Neural crest cell (in vitro differentiated cells): ENCODE results near the gene CST3. TPM values are rescaled to one million over a fixed set of nuclear protein-coding genes. Genes with fewer than 3 reads are reported as not detected.
A peak's percentile ranks its signal among the peaks of the same experiment; 100 is the strongest.

Source experiments
- DNase-seq: peaks from one replicate; pipeline ENCODE4 v3.0.0; 2021; ENCODE audit warnings: low read depth, mixed read lengths, low spot score
- H3K27ac Mint-ChIP-seq: one replicate; pipeline ENCODE4 v1.8.0; 2021; ENCODE audit warnings: mild to moderate bottlenecking, mixed read lengths; ENCODE audit not compliant: unreplicated experiment
- H3K27me3 Mint-ChIP-seq: 2 replicates; pipeline ENCODE4 v1.8.0; 2021; ENCODE audit warnings: low read depth, mild to moderate bottlenecking, mixed read lengths
- H3K36me3 Mint-ChIP-seq: 2 replicates; pipeline ENCODE4 v1.8.0; 2021; ENCODE audit warnings: low read depth, mild to moderate bottlenecking, mixed read lengths
- H3K4me1 Mint-ChIP-seq: 2 replicates; pipeline ENCODE4 v1.8.0; 2021; ENCODE audit warnings: mixed read lengths
- H3K4me3 Mint-ChIP-seq: one replicate; pipeline ENCODE4 v1.8.0; 2021; ENCODE audit warnings: mild to moderate bottlenecking, mixed read lengths
- H3K9me3 Mint-ChIP-seq: 2 replicates; pipeline ENCODE4 v1.8.0; 2021; ENCODE audit warnings: mixed read lengths
- total RNA-seq: library from RNA; stranded (reverse); gene quantifications from 2 replicates; pipeline ENCODE4 v1.2.1, GENCODE V29; 2021
- TF ChIP-seq, protein P1 (sequence below): fragments of 200-600 bp; sonication (generic); conservative IDR thresholded peaks from 2 replicates; pipeline ENCODE4 v1.5.0; 2021; ENCODE audit warnings: antibody characterized with exemption, mild to moderate bottlenecking

Gene CST3
- total RNA-seq, 1 donor from 2014 or later, result 146 TPM

DNA sequence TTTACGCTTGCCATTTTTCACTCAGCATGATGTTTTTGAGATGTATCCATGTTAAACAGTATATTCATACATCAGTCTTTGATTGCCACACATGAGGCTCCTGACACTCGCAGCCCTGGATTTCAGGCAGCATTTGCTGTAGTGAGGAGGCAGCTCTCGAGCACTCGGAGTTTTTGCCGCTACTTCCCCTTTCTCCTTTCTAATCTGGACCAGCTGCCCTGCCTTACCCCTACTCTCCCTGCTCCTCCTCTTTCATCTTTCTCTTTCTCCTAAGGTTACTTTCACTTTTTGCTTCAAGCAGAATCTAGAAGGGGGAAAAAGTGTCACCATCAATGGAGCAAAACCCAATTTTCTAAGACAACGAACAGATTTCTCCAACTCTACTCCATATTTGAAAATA is 5.9 kb upstream of the CST3 start:
- TF ChIP-seq, protein P1, sequence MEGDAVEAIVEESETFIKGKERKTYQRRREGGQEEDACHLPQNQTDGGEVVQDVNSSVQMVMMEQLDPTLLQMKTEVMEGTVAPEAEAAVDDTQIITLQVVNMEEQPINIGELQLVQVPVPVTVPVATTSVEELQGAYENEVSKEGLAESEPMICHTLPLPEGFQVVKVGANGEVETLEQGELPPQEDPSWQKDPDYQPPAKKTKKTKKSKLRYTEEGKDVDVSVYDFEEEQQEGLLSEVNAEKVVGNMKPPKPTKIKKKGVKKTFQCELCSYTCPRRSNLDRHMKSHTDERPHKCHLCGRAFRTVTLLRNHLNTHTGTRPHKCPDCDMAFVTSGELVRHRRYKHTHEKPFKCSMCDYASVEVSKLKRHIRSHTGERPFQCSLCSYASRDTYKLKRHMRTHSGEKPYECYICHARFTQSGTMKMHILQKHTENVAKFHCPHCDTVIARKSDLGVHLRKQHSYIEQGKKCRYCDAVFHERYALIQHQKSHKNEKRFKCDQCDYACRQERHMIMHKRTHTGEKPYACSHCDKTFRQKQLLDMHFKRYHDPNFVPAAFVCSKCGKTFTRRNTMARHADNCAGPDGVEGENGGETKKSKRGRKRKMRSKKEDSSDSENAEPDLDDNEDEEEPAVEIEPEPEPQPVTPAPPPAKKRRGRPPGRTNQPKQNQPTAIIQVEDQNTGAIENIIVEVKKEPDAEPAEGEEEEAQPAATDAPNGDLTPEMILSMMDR, result no peak
- no peaks in the 10 kb centered on the region for H3K9me3 Mint-ChIP-seq
- H3K27ac Mint-ChIP-seq, result no peak overlapping the region
- no peaks in the 10 kb centered on the region for H3K27me3 Mint-ChIP-seq
- no peaks in the 10 kb centered on the region for H3K4me1 Mint-ChIP-seq
- DNase-seq, result no peak
- no peak overlapping the region for H3K4me3 Mint-ChIP-seq
- H3K36me3 Mint-ChIP-seq, result no peaks in the 10 kb centered on the region

GRCh38 chr20:23641936-23642751 is 4.4 kb upstream of the CST3 start:
- no peak for DNase-seq
- no peaks in the 10 kb centered on the region for H3K9me3 Mint-ChIP-seq
- H3K27ac Mint-ChIP-seq, result no peak overlapping the region
- H3K27me3 Mint-ChIP-seq, result no peaks in the 10 kb centered on the region
- no peaks in the 10 kb centered on the region for H3K36me3 Mint-ChIP-seq
- H3K4me3 Mint-ChIP-seq, result peak overlapping the region; percentile 25
- H3K4me1 Mint-ChIP-seq, result peaks cover under 1% of the 10 kb centered on the region
- TF ChIP-seq, protein P1, result no peak

DNA sequence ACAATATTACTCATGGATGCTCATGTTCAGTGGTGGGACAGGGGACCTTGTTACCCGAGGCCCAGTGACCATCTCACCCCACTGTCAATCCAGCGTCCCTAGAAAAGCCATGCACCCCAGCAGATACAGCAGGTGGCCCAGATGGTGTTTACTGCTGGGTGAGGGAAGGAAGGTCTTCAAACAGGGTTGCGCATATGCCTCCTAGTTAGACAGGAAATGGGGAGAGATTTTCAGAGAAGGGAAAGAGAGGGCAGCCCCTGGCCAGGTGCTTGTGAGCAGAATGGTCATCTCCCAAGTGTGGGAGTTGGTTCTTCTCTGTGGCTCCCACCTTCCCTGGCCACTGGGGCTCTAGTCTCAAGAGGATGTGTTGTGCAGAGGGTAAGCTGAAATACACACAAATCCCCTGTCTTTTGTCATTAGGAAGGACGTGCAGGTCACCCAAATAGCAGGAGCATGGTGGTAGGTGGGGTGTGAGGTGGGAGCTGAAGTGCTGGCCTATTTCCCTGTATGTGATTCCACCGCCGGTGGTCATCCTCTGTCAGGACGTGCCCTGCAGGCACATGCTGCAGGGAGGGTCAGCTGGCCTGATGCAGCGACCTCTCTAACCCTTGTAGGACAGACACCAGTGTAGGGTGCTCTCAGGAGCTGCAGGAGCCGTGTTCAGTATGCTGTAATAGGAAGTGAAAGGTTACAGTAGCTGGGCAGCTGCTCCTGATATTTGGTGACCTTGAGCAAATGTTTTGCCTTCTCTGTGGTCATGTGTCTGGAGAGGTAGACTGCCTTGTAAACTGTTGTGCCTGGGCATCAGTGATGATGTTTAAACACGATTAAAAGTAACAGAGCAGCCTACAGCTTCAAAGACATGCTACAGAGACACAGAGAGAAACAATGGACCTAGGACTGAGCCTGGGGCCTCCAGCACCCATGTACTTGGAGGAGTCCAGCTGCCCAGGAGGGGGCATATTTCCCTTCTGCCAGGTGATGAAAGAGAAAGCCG is 3.2 kb upstream of the CST3 start:
- Mint-ChIP-seq H3K27me3 (no peaks in the 10 kb centered on the region), H3K9me3 (no peaks in the 10 kb centered on the region), H3K4me3 (peak overlapping the region; percentile 23), H3K4me1 (peaks cover 12% of the 10 kb centered on the region), H3K36me3 (no peaks in the 10 kb centered on the region), H3K27ac (no peak overlapping the region)
- TF ChIP-seq, protein P1, result no peak
- no peak for DNase-seq

DNA sequence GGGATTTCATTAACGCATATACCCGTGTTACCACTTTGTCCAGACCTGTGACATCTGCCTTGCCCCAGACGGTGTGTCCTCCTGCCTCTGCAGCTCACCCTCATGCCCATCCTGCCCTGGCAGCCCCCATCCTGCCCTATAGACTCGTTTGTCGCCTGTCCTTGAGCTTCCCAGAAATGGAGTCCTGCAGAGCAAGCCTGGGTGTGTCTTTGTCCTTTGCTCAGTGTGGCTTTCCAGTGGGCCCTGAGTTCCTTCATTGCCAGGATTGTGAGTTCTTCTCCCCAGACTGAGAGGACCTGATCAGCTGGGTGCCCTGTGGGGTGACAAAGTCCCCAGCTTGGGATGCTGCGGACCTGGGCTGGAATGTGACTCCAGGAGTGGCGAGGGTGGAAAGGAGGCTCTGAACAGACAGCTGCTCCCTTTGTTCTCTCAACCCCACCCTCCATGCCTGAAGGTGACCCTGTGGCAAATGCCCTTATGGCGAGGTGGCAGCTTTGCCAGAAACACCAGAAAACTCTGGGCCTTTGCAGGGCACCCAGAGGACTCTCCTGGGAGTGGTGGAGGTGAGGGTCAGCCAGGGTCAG is 2.4 kb upstream of the CST3 start:
- TF ChIP-seq, protein P1, result no peak
- no peak for DNase-seq
- Mint-ChIP-seq H3K27me3 (no peaks in the 10 kb centered on the region), H3K4me3 (peak overlapping the region; percentile 49), H3K36me3 (no peaks in the 10 kb centered on the region), H3K9me3 (no peaks in the 10 kb centered on the region), H3K4me1 (peaks cover 18% of the 10 kb centered on the region), H3K27ac (no peak overlapping the region)

DNA sequence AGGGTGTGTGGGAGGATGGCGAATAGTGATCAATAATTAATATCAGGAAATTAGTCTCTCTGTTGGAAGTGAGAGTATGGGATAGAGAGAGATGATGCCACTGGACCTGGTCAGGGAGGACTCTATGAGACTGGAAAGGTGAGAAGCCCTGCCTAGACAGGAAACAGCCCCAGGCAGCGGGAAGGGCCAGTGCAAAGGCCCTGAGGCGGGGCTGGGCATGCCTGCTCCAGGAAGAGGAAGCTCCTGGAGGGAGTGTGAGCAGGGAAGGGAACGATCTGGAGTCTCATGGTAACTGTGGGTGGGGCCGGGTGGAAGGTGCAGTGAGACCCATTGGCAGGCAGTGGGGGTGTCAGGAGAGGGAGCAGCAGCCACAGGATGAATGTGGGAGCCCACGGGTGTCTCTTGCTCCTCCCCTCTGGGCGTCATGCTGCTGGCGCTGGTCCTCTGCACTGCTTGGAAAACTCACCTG is 1.8 kb upstream of the CST3 start:
- DNase-seq, result no peak
- TF ChIP-seq, protein P1, result no peak
- no peak overlapping the region for H3K27ac Mint-ChIP-seq
- H3K27me3 Mint-ChIP-seq, result no peaks in the 10 kb centered on the region
- H3K9me3 Mint-ChIP-seq, result no peaks in the 10 kb centered on the region
- H3K4me3 Mint-ChIP-seq, result peak overlapping the region; percentile 81
- no peaks in the 10 kb centered on the region for H3K36me3 Mint-ChIP-seq
- peaks cover 24% of the 10 kb centered on the region for H3K4me1 Mint-ChIP-seq
